PC-9 (cell line): ENCODE measurements around the gene MCC. TPM values are rescaled to one million over a fixed set of nuclear protein-coding genes. Genes with fewer than 3 reads are reported as not detected.

Experiments used
- BruUV-seq: library from RNA; stranded (reverse); fragments of 400-500 nt; replicated peaks from 2 replicates; lab custom pipeline; 2021; lab: Mats Ljungman, UMichigan
- CTCF ChIA-PET: fragments of 300-600 bp; sonication (Branson Sonifier 250); formaldehyde crosslinking; loops from one replicate; lab custom pipeline; 2022; ENCODE audit warnings: antibody characterized with exemption; lab: Charles Lee
- POLR2A ChIA-PET: fragments of 300-600 bp; sonication (Branson Sonifier 250); formaldehyde crosslinking; loops from one replicate; lab custom pipeline; 2022; ENCODE audit warnings: antibody characterized with exemption; ENCODE audit not compliant: unreplicated experiment; lab: Charles Lee
- DNase-seq, 2 experiments: peaks; one replicate each; pipeline versions ENCODE4 v3.0.0 to v3.0.0-alpha.2; 2015 to 2022; ENCODE audit warnings: mixed read lengths in 1 of 2
- H2AFZ ChIP-seq: fragments of 200-600 bp; sonication (generic); 2 replicates; pipeline ENCODE4 v1.8.1; 2017; ENCODE audit warnings: antibody characterized with exemption
- H3F3A ChIP-seq: fragments of 200-600 bp; sonication (generic); 2 replicates; pipeline ENCODE4 v1.8.1; 2017; ENCODE audit warnings: antibody characterized with exemption, mild to moderate bottlenecking, low read depth; ENCODE audit not compliant: insufficient read depth
- H3K27ac ChIP-seq: fragments of 200-600 bp; sonication (generic); 2 replicates; pipeline ENCODE4 v1.6.1; 2016; ENCODE audit warnings: mixed run types
- H3K27me3 ChIP-seq: fragments of 200-600 bp; sonication (generic); 2 replicates; pipeline ENCODE4 v1.6.1; 2016; ENCODE audit warnings: low read depth, mixed run types; ENCODE audit not compliant: insufficient read depth
- H3K36me3 ChIP-seq: fragments of 200-600 bp; sonication (generic); 2 replicates; pipeline ENCODE4 v1.6.1; 2016; ENCODE audit warnings: low read depth, mixed run types
- H3K4me1 ChIP-seq: fragments of 200-600 bp; sonication (generic); replicated peaks from 2 replicates; pipeline ENCODE4 v1.6.1; 2016; ENCODE audit warnings: mixed run types; ENCODE audit not compliant: insufficient read depth
- H3K4me2 ChIP-seq: fragments of 200-600 bp; sonication (generic); 2 replicates; pipeline ENCODE4 v1.6.1; 2017; ENCODE audit warnings: mixed run types
- H3K4me3 ChIP-seq: fragments of 200-600 bp; sonication (generic); 2 replicates; pipeline ENCODE4 v1.6.1; 2016; ENCODE audit warnings: mixed run types
- H3K79me2 ChIP-seq: fragments of 200-600 bp; sonication (generic); 2 replicates; pipeline ENCODE4 v1.6.1; 2017; ENCODE audit warnings: low read depth, mixed run types
- H3K9me2 ChIP-seq: fragments of 200-600 bp; sonication (generic); 2 replicates; pipeline ENCODE4 v1.8.1; 2017; ENCODE audit warnings: mild to moderate bottlenecking; ENCODE audit not compliant: insufficient read depth
- H3K9me3 ChIP-seq: fragments of 200-600 bp; sonication (generic); 2 replicates; pipeline ENCODE4 v1.8.1; 2016; ENCODE audit warnings: low read depth; ENCODE audit not compliant: insufficient read depth
- H4K20me1 ChIP-seq: fragments of 200-600 bp; sonication (generic); 2 replicates; pipeline ENCODE4 v1.8.1; 2017; ENCODE audit not compliant: insufficient read depth
- CTCF ChIP-seq: fragments of 200-600 bp; sonication (generic); conservative IDR thresholded peaks from 2 replicates; pipeline ENCODE4 v1.6.1; 2017; ENCODE audit warnings: mixed run types, antibody characterized with exemption, mild to moderate bottlenecking, moderate library complexity
- EZH2 ChIP-seq: fragments of 200-600 bp; sonication (generic); IDR thresholded peaks from 2 replicates; pipeline ENCODE4 v1.8.0; 2017; ENCODE audit warnings: antibody characterized with exemption, low read depth
- intact Hi-C: fragments of 100-400 bp; cut with micrococcal nuclease; formaldehyde crosslinking; loops from one replicate; pipeline ENCODE4 v1.10.0; 2022; ENCODE audit not compliant: unreplicated experiment
- total RNA-seq: library from RNA; stranded (reverse); gene quantifications from 2 replicates; pipeline ENCODE4 v1.2.3, GENCODE V29; 2021

Gene MCC
- total RNA-seq, 1 experiment from 2014 or later = 2.5 TPM

GRCh38 chr5:113147101-113147508, 341.1 kb downstream of the MCC start:
- no TSS peak for BruUV-seq
- Histone ChIP-seq H3K27ac (no peak overlapping the region), H3K4me3 (no peak overlapping the region)

GRCh38 chr5:113145757-113146387, 342.4 kb downstream of the MCC start:
- no peaks in the 10 kb centered on the region for H3K4me1 ChIP-seq
- H3K4me2 ChIP-seq = no peak overlapping the region
- no peak overlapping the region for H2AFZ ChIP-seq
- no peak overlapping the region for H3K4me3 ChIP-seq
- TF ChIP-seq EZH2 = no peak
- no peak for TF ChIP-seq CTCF
- no peak overlapping the region for H3K27ac ChIP-seq
- H3K36me3 ChIP-seq = no peaks in the 10 kb centered on the region
- DNase-seq = no peak
- ChIA-PET CTCF (no interaction called here), POLR2A (no interaction called here)
- intact Hi-C loops = no loop called here
- H3K79me2 ChIP-seq = no peaks in the 10 kb centered on the region
- H3K27me3 ChIP-seq = no peaks in the 10 kb centered on the region
- no TSS peak for BruUV-seq
- H3K9me2 ChIP-seq = 0 out of 2 replicates have a peak, but pooled peaks cover 6% of the 10 kb centered on the region
- no peaks in the 10 kb centered on the region for H4K20me1 ChIP-seq
- H3K9me3 ChIP-seq = no peaks in the 10 kb centered on the region
- no peaks in the 10 kb centered on the region for H3F3A ChIP-seq

More at GRCh38 chr5:113147101-113147508, 341.1 kb downstream of the MCC start:
- Histone ChIP-seq H3K9me2 (0 out of 2 replicates have a peak, but pooled peaks cover 6% of the 10 kb centered on the region), H3K4me2 (no peak overlapping the region), H3K27me3 (no peaks in the 10 kb centered on the region), H3K36me3 (no peaks in the 10 kb centered on the region), H4K20me1 (no peaks in the 10 kb centered on the region), H3K4me1 (no peaks in the 10 kb centered on the region), H3K79me2 (no peaks in the 10 kb centered on the region), H3K9me3 (no peaks in the 10 kb centered on the region), H3F3A (no peaks in the 10 kb centered on the region), H2AFZ (no peak overlapping the region)
- intact Hi-C loops = no loop called here
- no peak for DNase-seq
- TF ChIP-seq CTCF (no peak), EZH2 (no peak)
- ChIA-PET POLR2A (no interaction called here), CTCF (no interaction called here)

GRCh38 chr5:113142186-113142585, 346.1 kb downstream of the MCC start:
- no peaks in the 10 kb centered on the region for H3K79me2 ChIP-seq
- H2AFZ ChIP-seq = no peak overlapping the region
- no peak for DNase-seq
- no peak overlapping the region for H3K27ac ChIP-seq
- no peaks in the 10 kb centered on the region for H3F3A ChIP-seq
- no peaks in the 10 kb centered on the region for H4K20me1 ChIP-seq
- H3K36me3 ChIP-seq = no peaks in the 10 kb centered on the region
- H3K27me3 ChIP-seq = no peaks in the 10 kb centered on the region
- no peak overlapping the region for H3K4me3 ChIP-seq
- POLR2A ChIA-PET = no interaction called here
- BruUV-seq = no TSS peak
- TF ChIP-seq EZH2 = no peak
- no peak for TF ChIP-seq CTCF
- H3K9me3 ChIP-seq = no peaks in the 10 kb centered on the region
- no peaks in the 10 kb centered on the region for H3K4me1 ChIP-seq
- intact Hi-C loops = no loop called here
- CTCF ChIA-PET = no interaction called here
- H3K9me2 ChIP-seq = no peaks in the 10 kb centered on the region
- no peak overlapping the region for H3K4me2 ChIP-seq
